Astrocyte (in vitro differentiated cells and primary cell): ENCODE data around the gene CTBP1. TPM values are rescaled to one million over a fixed set of nuclear protein-coding genes. Genes with fewer than 3 reads are reported as not detected.

Source experiments
- DNase-seq: peaks from one replicate; pipeline ENCODE4 v3.0.0-alpha.2; 2010; ENCODE audit warnings: low read depth
- FAIRE-seq: peaks from 2 replicates; lab custom pipeline; 2011; peaks lifted over from hg19 to GRCh38; lab: Jason Lieb, UNC
- H2AFZ ChIP-seq: 2 replicates; pipeline ENCODE4 v1.6.0; 2012; ENCODE audit warnings: low read depth, low read length, inconsistent platforms
- H3K27ac ChIP-seq: 2 replicates; pipeline ENCODE4 v1.5.1; 2011; ENCODE audit warnings: low read depth, low read length, inconsistent platforms
- H3K27me3 ChIP-seq: 2 replicates; pipeline ENCODE4 v1.6.0; 2011; ENCODE audit warnings: low read length, inconsistent platforms; ENCODE audit not compliant: insufficient read depth
- H3K36me3 ChIP-seq: 2 replicates; pipeline ENCODE4 v1.5.1; 2011; ENCODE audit warnings: low read length, inconsistent platforms; ENCODE audit not compliant: insufficient read depth
- H3K4me1 ChIP-seq: 2 replicates; pipeline ENCODE4 v1.5.1; 2011; ENCODE audit warnings: low read length, inconsistent platforms; ENCODE audit not compliant: insufficient read depth
- H3K4me2 ChIP-seq: 2 replicates; pipeline ENCODE4 v1.6.0; 2012; ENCODE audit warnings: low read length, inconsistent platforms
- H3K4me3 ChIP-seq: 2 replicates; pipeline ENCODE4 v1.5.1; 2011; ENCODE audit warnings: low read depth, mild to moderate bottlenecking, low read length, inconsistent platforms; ENCODE audit not compliant: insufficient read depth
- H3K79me2 ChIP-seq: 2 replicates; pipeline ENCODE4 v1.6.0; 2012; ENCODE audit warnings: mild to moderate bottlenecking, low read length, inconsistent platforms; ENCODE audit not compliant: insufficient read depth
- H3K9ac ChIP-seq: 2 replicates; pipeline ENCODE4 v1.6.0; 2012; ENCODE audit warnings: mild to moderate bottlenecking, low read length, inconsistent platforms
- H3K9me3 ChIP-seq: 2 replicates; pipeline ENCODE4 v1.5.1; 2012; ENCODE audit warnings: low read depth, mild to moderate bottlenecking, low read length, inconsistent platforms; ENCODE audit not compliant: insufficient read depth
- H4K20me1 ChIP-seq: 2 replicates; pipeline ENCODE4 v1.6.0; 2012; ENCODE audit warnings: low read length, inconsistent platforms; ENCODE audit not compliant: insufficient read depth
- H3K27ac Mint-ChIP-seq: one replicate; pipeline ENCODE4 v1.8.0; 2021; ENCODE audit warnings: mild to moderate bottlenecking, mixed read lengths; ENCODE audit not compliant: unreplicated experiment
- H3K27me3 Mint-ChIP-seq: one replicate; pipeline ENCODE4 v1.8.0; 2021; ENCODE audit warnings: low read depth, mixed read lengths; ENCODE audit not compliant: unreplicated experiment
- H3K36me3 Mint-ChIP-seq: one replicate; pipeline ENCODE4 v1.8.0; 2021; ENCODE audit warnings: low read depth, mixed read lengths; ENCODE audit not compliant: unreplicated experiment
- H3K4me1 Mint-ChIP-seq: one replicate; pipeline ENCODE4 v1.8.0; 2021; ENCODE audit warnings: low read depth, mixed read lengths; ENCODE audit not compliant: unreplicated experiment
- H3K4me3 Mint-ChIP-seq: one replicate; pipeline ENCODE4 v1.8.0; 2021; ENCODE audit warnings: mild to moderate bottlenecking, moderate library complexity, mixed read lengths; ENCODE audit not compliant: unreplicated experiment
- H3K9me3 Mint-ChIP-seq: one replicate; pipeline ENCODE4 v1.8.0; 2021; ENCODE audit warnings: mild to moderate bottlenecking, mixed read lengths; ENCODE audit not compliant: unreplicated experiment
- EZH2 ChIP-seq: IDR thresholded peaks from 2 replicates; pipeline ENCODE4 v1.6.1; 2012; ENCODE audit warnings: mild to moderate bottlenecking, low read length, inconsistent platforms; ENCODE audit not compliant: insufficient read depth
- total RNA-seq: library from RNA; stranded (reverse); gene quantifications from 2 replicates; pipeline ENCODE4 v1.2.1, GENCODE V29; 2021
- TF ChIP-seq, protein P1 (sequence below): IDR thresholded peaks from 2 replicates; pipeline ENCODE4 v1.5.1; 2011; ENCODE audit warnings: low read depth, mild to moderate bottlenecking, inconsistent platforms, low read length, moderate library complexity; ENCODE audit not compliant: insufficient read depth

CTBP1 gene
- total RNA-seq, 1 donor from 2014 or later: 136 TPM

DNA sequence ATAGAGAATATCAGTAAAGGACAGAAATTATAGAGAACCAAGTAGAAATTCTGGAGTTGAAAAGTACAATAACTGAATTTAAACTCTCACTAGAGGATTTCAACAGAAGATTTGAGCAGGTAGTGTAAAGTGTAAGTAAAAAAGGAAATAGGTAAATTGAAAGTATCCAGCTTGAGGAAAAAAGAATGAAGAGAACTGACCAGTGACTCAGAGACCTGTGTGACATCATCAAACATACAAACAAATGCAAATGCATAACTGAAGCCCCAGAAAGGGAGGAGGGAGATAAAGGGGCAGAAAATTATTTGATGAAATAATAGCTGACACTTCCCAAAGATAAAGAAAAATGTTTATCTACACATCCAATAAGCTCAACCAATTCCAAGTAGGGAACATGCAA is 68.3 kb downstream of the CTBP1 start:
- Histone ChIP-seq H3K36me3 (no peaks in the 10 kb centered on the region), H3K9me3 (no peaks in the 10 kb centered on the region), H3K27me3 (no peaks in the 10 kb centered on the region), H3K79me2 (no peaks in the 10 kb centered on the region), H2AFZ (no peak overlapping the region), H3K4me2 (no peak overlapping the region), H3K27ac (no peak overlapping the region), H3K9ac (no peak overlapping the region), H3K4me3 (no peak overlapping the region), H4K20me1 (no peaks in the 10 kb centered on the region), H3K4me1 (peaks cover 11% of the 10 kb centered on the region)
- TF ChIP-seq, protein P1, sequence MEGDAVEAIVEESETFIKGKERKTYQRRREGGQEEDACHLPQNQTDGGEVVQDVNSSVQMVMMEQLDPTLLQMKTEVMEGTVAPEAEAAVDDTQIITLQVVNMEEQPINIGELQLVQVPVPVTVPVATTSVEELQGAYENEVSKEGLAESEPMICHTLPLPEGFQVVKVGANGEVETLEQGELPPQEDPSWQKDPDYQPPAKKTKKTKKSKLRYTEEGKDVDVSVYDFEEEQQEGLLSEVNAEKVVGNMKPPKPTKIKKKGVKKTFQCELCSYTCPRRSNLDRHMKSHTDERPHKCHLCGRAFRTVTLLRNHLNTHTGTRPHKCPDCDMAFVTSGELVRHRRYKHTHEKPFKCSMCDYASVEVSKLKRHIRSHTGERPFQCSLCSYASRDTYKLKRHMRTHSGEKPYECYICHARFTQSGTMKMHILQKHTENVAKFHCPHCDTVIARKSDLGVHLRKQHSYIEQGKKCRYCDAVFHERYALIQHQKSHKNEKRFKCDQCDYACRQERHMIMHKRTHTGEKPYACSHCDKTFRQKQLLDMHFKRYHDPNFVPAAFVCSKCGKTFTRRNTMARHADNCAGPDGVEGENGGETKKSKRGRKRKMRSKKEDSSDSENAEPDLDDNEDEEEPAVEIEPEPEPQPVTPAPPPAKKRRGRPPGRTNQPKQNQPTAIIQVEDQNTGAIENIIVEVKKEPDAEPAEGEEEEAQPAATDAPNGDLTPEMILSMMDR: no peak
- TF ChIP-seq EZH2: no peak
- Mint-ChIP-seq H3K4me1 (no peaks in the 10 kb centered on the region), H3K27ac (no peak overlapping the region), H3K4me3 (no peak overlapping the region), H3K36me3 (peaks cover 7% of the 10 kb centered on the region), H3K9me3 (peaks cover 30% of the 10 kb centered on the region), H3K27me3 (peaks cover 7% of the 10 kb centered on the region)
- no peak for DNase-seq
- FAIRE-seq: no peak

DNA sequence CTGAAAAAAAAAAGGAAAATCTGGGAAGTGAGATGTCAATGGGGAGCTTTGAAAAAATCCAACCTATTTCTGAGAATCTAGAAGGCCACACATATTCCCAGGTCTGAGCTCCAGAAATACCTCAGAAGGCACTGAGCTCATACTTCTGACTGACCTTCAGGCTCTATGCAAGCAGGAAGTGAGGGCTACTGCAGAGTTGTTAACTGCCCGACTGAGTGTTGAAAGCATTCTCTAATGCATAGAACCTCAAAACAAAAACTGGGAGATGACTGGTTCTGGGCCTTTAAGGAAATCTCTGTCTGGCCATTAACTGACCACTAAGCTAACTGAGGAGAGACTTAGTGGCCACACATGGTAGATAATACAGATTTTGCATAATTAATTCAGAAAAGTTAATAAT is 69.0 kb downstream of the CTBP1 start:
- H3K36me3 ChIP-seq: no peaks in the 10 kb centered on the region
- no peak overlapping the region for H3K9ac ChIP-seq
- Mint-ChIP-seq H3K27me3 (peaks cover 7% of the 10 kb centered on the region), H3K36me3 (peaks cover 7% of the 10 kb centered on the region), H3K4me1 (no peaks in the 10 kb centered on the region), H3K9me3 (peaks cover 30% of the 10 kb centered on the region), H3K27ac (no peak overlapping the region), H3K4me3 (no peak overlapping the region)
- H4K20me1 ChIP-seq: no peaks in the 10 kb centered on the region
- H3K9me3 ChIP-seq: no peaks in the 10 kb centered on the region
- H3K27me3 ChIP-seq: no peaks in the 10 kb centered on the region
- no peaks in the 10 kb centered on the region for H3K79me2 ChIP-seq
- no peak for FAIRE-seq
- no peak overlapping the region for H3K4me3 ChIP-seq
- H3K4me2 ChIP-seq: no peak overlapping the region
- no peak for DNase-seq
- no peak overlapping the region for H3K27ac ChIP-seq
- TF ChIP-seq, protein P1: no peak
- TF ChIP-seq EZH2: no peak
- no peak overlapping the region for H2AFZ ChIP-seq
- peaks cover 11% of the 10 kb centered on the region for H3K4me1 ChIP-seq

DNA sequence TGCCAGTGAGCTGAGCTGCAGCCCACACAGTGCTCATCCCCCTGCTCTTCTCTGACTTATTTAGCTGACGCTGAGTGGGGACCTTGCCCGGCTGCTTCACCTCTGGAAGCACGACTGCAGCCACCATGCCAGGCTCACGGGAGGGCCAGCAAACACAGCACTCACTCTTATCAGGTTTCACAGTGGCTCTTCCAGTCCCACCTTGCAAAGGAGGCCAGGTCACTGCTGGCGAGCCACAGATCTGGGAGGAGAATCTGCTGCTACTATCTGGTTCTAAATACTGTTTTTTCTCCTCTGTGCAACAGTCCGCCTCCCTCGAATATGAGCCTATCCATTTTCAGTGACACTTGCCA is 69.9 kb downstream of the CTBP1 start:
- Mint-ChIP-seq H3K9me3 (peaks cover 30% of the 10 kb centered on the region), H3K36me3 (peaks cover 7% of the 10 kb centered on the region), H3K27ac (peak overlapping the region; percentile 66), H3K27me3 (peaks cover 7% of the 10 kb centered on the region), H3K4me1 (no peaks in the 10 kb centered on the region), H3K4me3 (no peak overlapping the region)
- Histone ChIP-seq H3K79me2 (no peaks in the 10 kb centered on the region), H4K20me1 (no peaks in the 10 kb centered on the region), H3K9ac (no peak overlapping the region), H2AFZ (no peak overlapping the region), H3K27ac (no peak overlapping the region), H3K4me3 (no peak overlapping the region), H3K36me3 (no peaks in the 10 kb centered on the region), H3K27me3 (no peaks in the 10 kb centered on the region), H3K4me2 (no peak overlapping the region), H3K9me3 (no peaks in the 10 kb centered on the region), H3K4me1 (peaks cover 11% of the 10 kb centered on the region)
- no peak for TF ChIP-seq EZH2
- DNase-seq (no peak), FAIRE-seq (no peak)
